Measurements from ENCODE around the gene GPR17.

DNA sequence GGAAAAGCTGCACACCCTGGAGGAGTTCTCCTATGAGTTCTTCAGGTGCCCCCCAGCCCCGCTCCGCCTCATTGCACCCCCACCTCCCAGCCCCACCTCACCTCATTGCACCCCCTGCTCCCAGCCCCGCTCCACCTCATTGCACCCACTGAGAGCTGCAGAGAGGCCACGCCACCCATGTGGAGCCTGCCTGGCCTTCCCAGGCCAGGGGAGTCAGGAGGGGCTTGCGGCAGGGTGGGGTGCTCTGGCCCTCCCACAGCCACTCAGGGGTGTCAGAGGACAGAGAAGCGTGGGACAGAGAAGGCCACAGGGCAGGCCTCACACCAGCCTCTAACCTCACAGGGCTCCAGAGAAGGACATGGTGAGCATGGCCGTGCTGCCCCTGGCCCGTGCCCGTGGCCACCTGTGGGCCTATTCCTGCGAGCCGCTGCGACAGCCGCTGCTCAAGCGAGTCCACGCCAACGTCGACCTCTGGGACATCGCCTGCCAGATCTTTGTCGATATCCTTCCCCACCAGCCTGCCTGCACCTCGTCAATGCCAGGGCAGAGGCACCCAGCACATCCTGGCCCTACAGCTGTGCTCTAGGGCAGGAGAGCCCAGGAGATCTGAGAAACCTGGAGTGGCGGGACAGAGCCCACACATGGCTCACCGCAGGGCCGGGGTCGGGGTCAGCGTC is 15.0 kb upstream of the GPR17 start:
- TF ChIP-seq, protein P1, sequence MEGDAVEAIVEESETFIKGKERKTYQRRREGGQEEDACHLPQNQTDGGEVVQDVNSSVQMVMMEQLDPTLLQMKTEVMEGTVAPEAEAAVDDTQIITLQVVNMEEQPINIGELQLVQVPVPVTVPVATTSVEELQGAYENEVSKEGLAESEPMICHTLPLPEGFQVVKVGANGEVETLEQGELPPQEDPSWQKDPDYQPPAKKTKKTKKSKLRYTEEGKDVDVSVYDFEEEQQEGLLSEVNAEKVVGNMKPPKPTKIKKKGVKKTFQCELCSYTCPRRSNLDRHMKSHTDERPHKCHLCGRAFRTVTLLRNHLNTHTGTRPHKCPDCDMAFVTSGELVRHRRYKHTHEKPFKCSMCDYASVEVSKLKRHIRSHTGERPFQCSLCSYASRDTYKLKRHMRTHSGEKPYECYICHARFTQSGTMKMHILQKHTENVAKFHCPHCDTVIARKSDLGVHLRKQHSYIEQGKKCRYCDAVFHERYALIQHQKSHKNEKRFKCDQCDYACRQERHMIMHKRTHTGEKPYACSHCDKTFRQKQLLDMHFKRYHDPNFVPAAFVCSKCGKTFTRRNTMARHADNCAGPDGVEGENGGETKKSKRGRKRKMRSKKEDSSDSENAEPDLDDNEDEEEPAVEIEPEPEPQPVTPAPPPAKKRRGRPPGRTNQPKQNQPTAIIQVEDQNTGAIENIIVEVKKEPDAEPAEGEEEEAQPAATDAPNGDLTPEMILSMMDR (IDR thresholded peaks at IDR 0.05), result no peak
- TF ChIP-seq POLR2A (IDR thresholded peaks at IDR 0.05), result no peak

All from adrenal gland (tissue), 5 donors.